IMR-90 (cell line): ENCODE measurements around the gene TMEM144. TPM values are rescaled to one million over a fixed set of nuclear protein-coding genes. Genes with fewer than 3 reads are reported as not detected.

Experiments
- ATAC-seq: fragments of 200-7000 bp; cut with Tn5 transposase; 2 replicates; pipeline ENCODE4 v1.9.1; 2020; ENCODE audit warnings: low read depth, mild to moderate bottlenecking, moderate library complexity
- BruUV-seq: library from RNA; stranded (reverse); fragments of 400-500 nt; replicated peaks from 2 replicates; lab custom pipeline; 2021; lab: Mats Ljungman, UMichigan
- CTCF ChIA-PET: fragments of 300-600 bp; formaldehyde crosslinking; extraction: SDS; loops from one replicate; lab custom pipeline; 2021; ENCODE audit warnings: antibody characterized with exemption; lab: Yijun Ruan, JAX
- POLR2A ChIA-PET: fragments of 300-600 bp; sonication (Branson Sonifier 250); formaldehyde crosslinking; loops from one replicate; lab custom pipeline; 2022; ENCODE audit warnings: antibody characterized with exemption; ENCODE audit not compliant: unreplicated experiment; lab: Charles Lee
- DNase-seq: peaks from one replicate; pipeline ENCODE4 v3.0.0; 2013
- H2AFZ ChIP-seq: replicated peaks from 2 replicates; pipeline ENCODE3; 2013; ENCODE audit warnings: low read length, mild to moderate bottlenecking; ENCODE audit not compliant: poor library complexity
- H2AK5ac ChIP-seq: 2 replicates; pipeline ENCODE4 v1.6.1; 2013; ENCODE audit warnings: low read depth, low read length, inconsistent platforms
- H2AK9ac ChIP-seq: replicated peaks from 2 replicates; pipeline ENCODE3; 2013; ENCODE audit warnings: mild to moderate bottlenecking, low read depth, low read length, moderate library complexity; ENCODE audit not compliant: poor library complexity
- H2BK120ac ChIP-seq: 2 replicates; pipeline ENCODE4 v1.6.1; 2013; ENCODE audit warnings: low read depth, low read length, inconsistent platforms
- H2BK15ac ChIP-seq: 3 replicates; pipeline ENCODE4 v1.6.1; 2013; ENCODE audit warnings: low read depth, low read length, inconsistent platforms
- H2BK20ac ChIP-seq: 2 replicates; pipeline ENCODE4 v1.6.1; 2013; ENCODE audit warnings: low read depth, mild to moderate bottlenecking, inconsistent platforms, low read length, moderate library complexity
- H2BK5ac ChIP-seq: 2 replicates; pipeline ENCODE4 v1.6.1; 2013; ENCODE audit warnings: mild to moderate bottlenecking, low read depth, low read length, inconsistent platforms; ENCODE audit not compliant: poor library complexity, severe bottlenecking
- H3K14ac ChIP-seq: replicated peaks from 2 replicates; pipeline ENCODE4 v1.6.1; 2013; ENCODE audit warnings: low read depth, low read length, inconsistent platforms
- H3K18ac ChIP-seq: 2 replicates; pipeline ENCODE4 v1.6.1; 2013; ENCODE audit warnings: low read depth, low read length, control low read depth
- H3K23ac ChIP-seq: 2 replicates; pipeline ENCODE4 v1.6.1; 2013; ENCODE audit warnings: low read depth, low read length, inconsistent platforms
- H3K27ac ChIP-seq: 2 replicates; pipeline ENCODE4 v1.5.1; 2013; ENCODE audit warnings: mild to moderate bottlenecking, control low read depth, low read length; ENCODE audit not compliant: insufficient read depth
- H3K27me3 ChIP-seq: 2 replicates; pipeline ENCODE4 v1.6.1; 2013; ENCODE audit warnings: low read length; ENCODE audit not compliant: control insufficient read depth, insufficient read depth
- H3K36me3 ChIP-seq: 2 replicates; pipeline ENCODE4 v1.6.1; 2013; ENCODE audit warnings: low read length, mixed read lengths; ENCODE audit not compliant: control insufficient read depth, insufficient read depth
- H3K4ac ChIP-seq: 2 replicates; pipeline ENCODE4 v1.6.1; 2013; ENCODE audit warnings: low read depth, low read length, inconsistent platforms
- H3K4me1 ChIP-seq: 2 replicates; pipeline ENCODE4 v1.6.1; 2013; ENCODE audit warnings: low read length, mixed read lengths; ENCODE audit not compliant: control insufficient read depth, insufficient read depth
- H3K4me2 ChIP-seq: 2 replicates; pipeline ENCODE4 v1.6.1; 2013; ENCODE audit warnings: low read depth, mild to moderate bottlenecking, control low read depth, low read length, moderate library complexity
- H3K4me3 ChIP-seq: 2 replicates; pipeline ENCODE4 v1.5.1; 2013; ENCODE audit warnings: low read depth, mild to moderate bottlenecking, control low read depth, low read length, moderate library complexity; ENCODE audit not compliant: insufficient read depth
- H3K56ac ChIP-seq: 2 replicates; pipeline ENCODE4 v1.6.1; 2013; ENCODE audit warnings: low read length, inconsistent platforms; ENCODE audit not compliant: insufficient read depth; ENCODE audit errors: extremely low read depth
- H3K79me1 ChIP-seq, 2 experiments: 2 replicates each; pipeline ENCODE4 v1.6.1; 2013; ENCODE audit warnings: low read length in 2 of 2, inconsistent platforms in 1 of 2, low read depth in 1 of 2
- H3K9ac ChIP-seq: 2 replicates; pipeline ENCODE4 v1.6.1; 2013; ENCODE audit warnings: low read depth, low read length, control low read depth
- H3K9me1 ChIP-seq: 2 replicates; pipeline ENCODE4 v1.6.1; 2013; ENCODE audit warnings: low read length, inconsistent platforms; ENCODE audit not compliant: insufficient read depth
- H3K9me3 ChIP-seq: 2 replicates; pipeline ENCODE4 v1.6.1; 2013; ENCODE audit warnings: low read length; ENCODE audit not compliant: control insufficient read depth, insufficient read depth
- H4K20me1 ChIP-seq: 2 replicates; pipeline ENCODE4 v1.6.1; 2013; ENCODE audit warnings: low read length, inconsistent platforms; ENCODE audit not compliant: insufficient read depth
- H4K5ac ChIP-seq: 2 replicates; pipeline ENCODE4 v1.6.1; 2013; ENCODE audit warnings: mild to moderate bottlenecking, low read depth, low read length, control low read depth
- H4K8ac ChIP-seq, 2 experiments: 2 replicates each; pipeline ENCODE4 v1.6.1; 2013; ENCODE audit warnings: low read depth in 2 of 2, low read length in 2 of 2, control low read depth in 1 of 2, inconsistent platforms in 1 of 2
- H4K91ac ChIP-seq: 2 replicates; pipeline ENCODE4 v1.6.1; 2013; ENCODE audit warnings: low read depth, low read length, inconsistent platforms; ENCODE audit not compliant: insufficient read depth
- BHLHE40 ChIP-seq: fragments of 150-350 bp; IDR thresholded peaks from 2 replicates; pipeline ENCODE4 v1.6.1; 2016; ENCODE audit warnings: mild to moderate bottlenecking, low read depth, low read length
- CEBPB ChIP-seq: IDR thresholded peaks from 2 replicates; pipeline ENCODE4 v1.6.1; 2012; ENCODE audit warnings: low read depth, low read length, improper control_type of control experiment
- CHD1 ChIP-seq: IDR thresholded peaks from 2 replicates; pipeline ENCODE4 v1.6.1; 2012; ENCODE audit warnings: low read depth, low read length, improper control_type of control experiment
- ELK1 ChIP-seq: fragments of 150-350 bp; IDR thresholded peaks from 2 replicates; pipeline ENCODE4 v1.6.1; 2016; ENCODE audit warnings: low read depth, mild to moderate bottlenecking, low read length, moderate library complexity, borderline replicate concordance
- FOS ChIP-seq: fragments of 150-350 bp; IDR thresholded peaks from 2 replicates; pipeline ENCODE4 v1.6.1; 2016; ENCODE audit warnings: low read depth, low read length
- MAFK ChIP-seq: IDR thresholded peaks from 2 replicates; pipeline ENCODE4 v1.6.1; 2012; ENCODE audit warnings: low read depth, low read length, improper control_type of control experiment
- RAD21 ChIP-seq: IDR thresholded peaks from 2 replicates; pipeline ENCODE4 v1.6.1; 2012; ENCODE audit warnings: low read length, improper control_type of control experiment
- SMC3 ChIP-seq: fragments of 150-350 bp; IDR thresholded peaks from 2 replicates; pipeline ENCODE4 v1.6.1; 2016; ENCODE audit warnings: low read depth, mild to moderate bottlenecking, antibody characterized with exemption, low read length, moderate library complexity
- WGBS, 2 experiments: methylation state at CpG; one replicate each; pipeline versions ENCODE4 v1.1.5 to v1.1.7; 2013; ENCODE audit warnings: missing lambda C conversion rate in 2 of 2; ENCODE audit not compliant: insufficient read length in 1 of 2; ENCODE audit errors: extremely low coverage in 2 of 2; 5-methylcytosine and 5-hydroxymethylcytosine counted together
- dilution Hi-C: fragments of 300-500 bp; cut with HindIII; formaldehyde crosslinking; loops from one replicate; pipeline ENCODE4 v1.14.3; 2018; ENCODE audit warnings: low sequenced_read_pairs; ENCODE audit not compliant: unreplicated experiment
- in situ Hi-C: fragments of 300-500 bp; cut with MboI; formaldehyde crosslinking; loops from 3 replicates; pipeline ENCODE4 v1.14.3; 2019; ENCODE audit warnings: low sequenced_read_pairs, inconsistent platforms, mixed read lengths
- intact Hi-C: fragments of 100-400 bp; cut with micrococcal nuclease; formaldehyde crosslinking; loops from 2 replicates; pipeline ENCODE4 v1.10.0; 2022
- polyA plus RNA-seq, 3 experiments: library from polyadenylated mRNA; depleted of rRNA; stranded (reverse); fragments of >200 nt; gene quantifications; 2 replicates each; pipeline ENCODE4 v1.2.3, GENCODE V29; 2012; ENCODE audit warnings: low replicate concordance in 1 of 3
- total RNA-seq: library from RNA; depleted of rRNA; stranded (reverse); fragments of >200 nt; gene quantifications from 2 replicates; pipeline ENCODE4 v1.2.3, GENCODE V29; 2012
- TF ChIP-seq, protein P1 (sequence below): fragments of 150-350 bp; IDR thresholded peaks from 2 replicates; pipeline ENCODE4 v1.6.1; 2017; ENCODE audit warnings: mild to moderate bottlenecking, antibody characterized with exemption, low read length, low read depth
- TF ChIP-seq, protein P2 (sequence below): conservative IDR thresholded peaks from 2 replicates; pipeline ENCODE4 v1.5.1; 2012; ENCODE audit warnings: mild to moderate bottlenecking, low read depth, low read length, improper control_type of control experiment

TMEM144 gene
- total and polyA plus RNA-seq, 2 of the 4 experiments (the other 2 are of a cell fraction) = 0.58 to 2.2 TPM

DNA sequence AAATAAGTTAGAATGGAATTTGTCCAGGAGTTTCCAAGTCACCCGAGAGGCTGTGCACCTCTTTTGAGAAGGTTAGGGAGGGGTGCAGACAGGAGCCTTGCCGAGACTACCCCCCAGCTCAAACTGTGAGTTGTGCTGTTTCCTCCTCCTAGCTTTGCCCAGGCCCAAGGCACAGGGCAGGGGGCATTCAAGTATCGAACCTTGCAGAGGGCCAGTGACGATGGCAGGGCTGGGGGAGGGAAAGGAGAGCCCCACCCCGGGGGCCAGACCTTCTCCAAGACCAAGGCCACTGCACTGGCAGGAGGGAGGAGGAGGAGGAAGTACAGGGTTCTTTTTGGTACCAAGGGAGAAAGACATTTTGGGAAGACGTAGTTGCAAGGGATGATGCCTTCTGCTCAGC, 80.6 kb downstream of the TMEM144 start:
- DNase-seq = no peak
- Histone ChIP-seq H2AK9ac (no peak overlapping the region), H3K9ac (no peak overlapping the region), H2BK5ac (no peak overlapping the region), H3K9me3 (no peaks in the 10 kb centered on the region; the same call in 1 of the 2 replicates), H3K4me1 (no peaks in the 10 kb centered on the region), H3K14ac (no peak overlapping the region), H2BK15ac (no peak overlapping the region), H3K18ac (no peak overlapping the region), H3K9me1 (no peaks in the 10 kb centered on the region), H2AFZ (no peak overlapping the region), H2BK120ac (no peak overlapping the region), H4K91ac (no peak overlapping the region), H3K27ac (no peak overlapping the region), H3K36me3 (no peaks in the 10 kb centered on the region), H3K4me3 (no peak overlapping the region), H3K4me2 (no peak overlapping the region), H4K20me1 (no peaks in the 10 kb centered on the region), H4K5ac (no peak overlapping the region), H3K23ac (no peak overlapping the region), H3K27me3 (no peaks in the 10 kb centered on the region), H3K79me1 (no peaks in the 10 kb centered on the region), H2BK20ac (no peak overlapping the region), H4K8ac (no peak overlapping the region), H2AK5ac (no peak overlapping the region), H3K56ac (no peak overlapping the region), H3K4ac (no peak overlapping the region)
- in situ Hi-C loops (no loop called here), intact Hi-C loops (no loop called here), dilution Hi-C loops (no loop called here)
- WGBS, 2 experiments = 90% methylated on average over 2 of the region's 6 CpGs; no CpG with 5 or more reads in 1 of the 2 experiments
- POLR2A ChIA-PET = no interaction called here
- BruUV-seq = no TSS peak
- no peak for TF ChIP-seq FOS
- TF ChIP-seq, protein P1, sequence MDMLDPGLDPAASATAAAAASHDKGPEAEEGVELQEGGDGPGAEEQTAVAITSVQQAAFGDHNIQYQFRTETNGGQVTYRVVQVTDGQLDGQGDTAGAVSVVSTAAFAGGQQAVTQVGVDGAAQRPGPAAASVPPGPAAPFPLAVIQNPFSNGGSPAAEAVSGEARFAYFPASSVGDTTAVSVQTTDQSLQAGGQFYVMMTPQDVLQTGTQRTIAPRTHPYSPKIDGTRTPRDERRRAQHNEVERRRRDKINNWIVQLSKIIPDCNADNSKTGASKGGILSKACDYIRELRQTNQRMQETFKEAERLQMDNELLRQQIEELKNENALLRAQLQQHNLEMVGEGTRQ = no peak
- no peak for TF ChIP-seq BHLHE40
- TF ChIP-seq RAD21 = no peak
- TF ChIP-seq ELK1 = no peak
- no peak for TF ChIP-seq CHD1
- no peak for TF ChIP-seq SMC3
- TF ChIP-seq MAFK = no peak
- no peak for TF ChIP-seq CEBPB
- TF ChIP-seq, protein P2, sequence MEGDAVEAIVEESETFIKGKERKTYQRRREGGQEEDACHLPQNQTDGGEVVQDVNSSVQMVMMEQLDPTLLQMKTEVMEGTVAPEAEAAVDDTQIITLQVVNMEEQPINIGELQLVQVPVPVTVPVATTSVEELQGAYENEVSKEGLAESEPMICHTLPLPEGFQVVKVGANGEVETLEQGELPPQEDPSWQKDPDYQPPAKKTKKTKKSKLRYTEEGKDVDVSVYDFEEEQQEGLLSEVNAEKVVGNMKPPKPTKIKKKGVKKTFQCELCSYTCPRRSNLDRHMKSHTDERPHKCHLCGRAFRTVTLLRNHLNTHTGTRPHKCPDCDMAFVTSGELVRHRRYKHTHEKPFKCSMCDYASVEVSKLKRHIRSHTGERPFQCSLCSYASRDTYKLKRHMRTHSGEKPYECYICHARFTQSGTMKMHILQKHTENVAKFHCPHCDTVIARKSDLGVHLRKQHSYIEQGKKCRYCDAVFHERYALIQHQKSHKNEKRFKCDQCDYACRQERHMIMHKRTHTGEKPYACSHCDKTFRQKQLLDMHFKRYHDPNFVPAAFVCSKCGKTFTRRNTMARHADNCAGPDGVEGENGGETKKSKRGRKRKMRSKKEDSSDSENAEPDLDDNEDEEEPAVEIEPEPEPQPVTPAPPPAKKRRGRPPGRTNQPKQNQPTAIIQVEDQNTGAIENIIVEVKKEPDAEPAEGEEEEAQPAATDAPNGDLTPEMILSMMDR = no peak
- no peak for ATAC-seq
- CTCF ChIA-PET = no interaction called here
